Body of pancreas (tissue), 4 donors: ENCODE measurements around the gene FBXL5. TPM values are rescaled to one million over a fixed set of nuclear protein-coding genes. Genes with fewer than 3 reads are reported as not detected.
A peak's percentile ranks its signal among the peaks of the same experiment; 100 is the strongest.
"Not testable (repeated sequence)": the region's sequence is repeated elsewhere in the genome, so short reads cannot be mapped to it uniquely, and the experiment has no call there.

ENCODE experiments used
- ATAC-seq: fragments of 150-250 bp; one replicate; pipeline ENCODE4 v1.9.1; 2016
- DNase-seq, 4 donors: peaks; one replicate each; pipeline ENCODE4 v3.0.0-alpha.2; 2019
- H3K27ac ChIP-seq, 4 donors: fragments of 200-600 bp; sonication (generic); 1 replicate in 3 of 4; 2 replicates in 1 of 4; pipeline versions ENCODE4 v1.5.1 to v1.6.1; 2016 to 2019; ENCODE audit warnings: mild to moderate bottlenecking in 1 of 4, mixed read lengths in 1 of 4, moderate library complexity in 1 of 4
- H3K27me3 ChIP-seq, 2 donors: fragments of 200-600 bp; sonication (generic); one replicate each; pipeline ENCODE4 v1.6.0; 2016; ENCODE audit warnings: mild to moderate bottlenecking in 1 of 2
- H3K36me3 ChIP-seq, 2 donors: fragments of 200-600 bp; sonication (generic); replicated peaks in 1 of 2; 2 replicates each; pipeline ENCODE4 v1.5.1; 2016; ENCODE audit warnings: low read depth in 2 of 2; ENCODE audit not compliant: insufficient read depth in 1 of 2
- H3K4me1 ChIP-seq: fragments of 200-600 bp; sonication (generic); one replicate; pipeline ENCODE4 v1.6.0; 2016
- H3K4me3 ChIP-seq, 2 donors: fragments of 200-600 bp; sonication (generic); 1 replicate in 1 of 2; 2 replicates in 1 of 2; pipeline ENCODE4 v1.5.1; 2016 to 2019
- H3K9me3 ChIP-seq, 3 donors: fragments of 200-600 bp; sonication (generic); 1 replicate in 2 of 3; 2 replicates in 1 of 3; pipeline ENCODE4 v1.5.1; 2016
- POLR2A ChIP-seq, 3 donors: fragments of 450-650 bp; IDR thresholded peaks; one replicate each; pipeline ENCODE4 v1.6.1; 2016; ENCODE audit warnings: antibody characterized with exemption in 3 of 3, mild to moderate bottlenecking in 2 of 3
- WGBS, 2 donors: methylation state at CpG; one replicate each; pipeline ENCODE4 v1.1.5; 2017; 5-methylcytosine and 5-hydroxymethylcytosine counted together
- intact Hi-C: fragments of 100-400 bp; cut with DNase I; formaldehyde crosslinking; loops from one replicate; pipeline ENCODE4 v1.15.1; 2023
- total RNA-seq, 2 donors: library from RNA; depleted of rRNA; stranded (reverse); fragments of >200 nt; gene quantifications; one replicate each; pipeline ENCODE4 v1.1.0, GENCODE V29; 2016
- TF ChIP-seq, protein P1 (sequence below), 7 experiments: fragments of 450-650 bp in 4 of 7; fragments of 200-600 bp in 3 of 7; sonication (generic) in 3 of 7; IDR thresholded peaks; one replicate each; pipeline ENCODE4 v1.5.1; 2016 to 2019; ENCODE audit warnings: antibody characterized with exemption in 7 of 7

FBXL5 gene
- total RNA-seq, 2 donors from 2014 or later: 52.4 to 56.0 TPM

DNA sequence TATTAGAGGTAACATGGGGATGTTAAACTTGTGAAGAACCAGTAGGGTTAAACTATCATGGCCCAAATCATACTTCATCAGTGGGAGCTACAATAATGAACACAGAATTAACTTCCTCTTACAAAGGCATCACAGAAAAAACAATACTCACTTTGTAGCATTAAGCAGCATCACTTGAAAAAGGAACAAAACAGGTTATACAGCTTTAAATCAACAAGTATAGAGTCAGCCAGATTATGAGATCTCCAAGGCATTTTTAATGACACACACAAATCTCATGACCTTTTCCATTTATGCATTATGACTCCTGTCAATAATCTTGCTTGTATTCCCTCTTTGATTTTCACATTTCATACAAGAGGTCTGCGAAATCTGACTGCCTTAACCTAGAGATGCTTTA is 18.3 kb downstream of the FBXL5 start:
- WGBS, 2 donors: 90 to 92% methylated on average over 1 of the region's 1 CpG
- intact Hi-C loops: no loop called here
- Histone ChIP-seq H3K36me3 (peaks cover 3 to 5% of the 10 kb centered on the region in 2 donors), H3K27me3 (no peaks in the 10 kb centered on the region), H3K4me3 (no peak overlapping the region), H3K4me1 (no peaks in the 10 kb centered on the region), H3K27ac (peak overlapping the region in 1 of 4 donors; percentile 2), H3K9me3 (no peaks in the 10 kb centered on the region)
- DNase-seq: no peak
- ATAC-seq: peak; percentile 42
- TF ChIP-seq POLR2A (IDR thresholded peaks at IDR 0.05): no peak
- TF ChIP-seq, protein P1, sequence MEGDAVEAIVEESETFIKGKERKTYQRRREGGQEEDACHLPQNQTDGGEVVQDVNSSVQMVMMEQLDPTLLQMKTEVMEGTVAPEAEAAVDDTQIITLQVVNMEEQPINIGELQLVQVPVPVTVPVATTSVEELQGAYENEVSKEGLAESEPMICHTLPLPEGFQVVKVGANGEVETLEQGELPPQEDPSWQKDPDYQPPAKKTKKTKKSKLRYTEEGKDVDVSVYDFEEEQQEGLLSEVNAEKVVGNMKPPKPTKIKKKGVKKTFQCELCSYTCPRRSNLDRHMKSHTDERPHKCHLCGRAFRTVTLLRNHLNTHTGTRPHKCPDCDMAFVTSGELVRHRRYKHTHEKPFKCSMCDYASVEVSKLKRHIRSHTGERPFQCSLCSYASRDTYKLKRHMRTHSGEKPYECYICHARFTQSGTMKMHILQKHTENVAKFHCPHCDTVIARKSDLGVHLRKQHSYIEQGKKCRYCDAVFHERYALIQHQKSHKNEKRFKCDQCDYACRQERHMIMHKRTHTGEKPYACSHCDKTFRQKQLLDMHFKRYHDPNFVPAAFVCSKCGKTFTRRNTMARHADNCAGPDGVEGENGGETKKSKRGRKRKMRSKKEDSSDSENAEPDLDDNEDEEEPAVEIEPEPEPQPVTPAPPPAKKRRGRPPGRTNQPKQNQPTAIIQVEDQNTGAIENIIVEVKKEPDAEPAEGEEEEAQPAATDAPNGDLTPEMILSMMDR (IDR thresholded peaks at IDR 0.05): no peak

DNA sequence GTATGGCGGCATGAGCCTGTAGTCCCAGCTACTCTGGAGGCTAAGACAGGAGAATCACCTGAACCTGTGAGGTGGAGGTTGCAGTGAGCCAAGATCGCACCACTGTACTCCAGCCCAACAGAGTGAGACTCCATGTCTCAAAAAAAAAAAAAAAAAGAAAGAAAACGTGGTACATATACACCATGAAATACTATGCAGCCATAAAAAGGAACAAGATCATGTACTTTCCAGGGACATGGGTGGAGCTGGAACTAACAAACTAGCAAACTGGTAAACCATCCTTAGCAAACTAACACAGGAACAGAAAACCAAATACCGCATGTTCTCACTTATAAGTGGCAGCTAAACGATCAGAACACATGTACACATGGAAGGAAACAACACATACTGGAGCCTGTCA is 37.8 kb downstream of the FBXL5 start:
- H3K9me3 ChIP-seq: peaks cover 0 to 17% (median 0%) of the 10 kb centered on the region in 3 donors
- H3K27ac ChIP-seq, H3K27me3 ChIP-seq, intact Hi-C loops, H3K4me1 ChIP-seq, H3K4me3 ChIP-seq, DNase-seq, H3K36me3 ChIP-seq, ATAC-seq: not testable (repeated sequence)
- WGBS, 2 donors: 93 to 96% methylated on average over 5 of the region's 5 CpGs

DNA sequence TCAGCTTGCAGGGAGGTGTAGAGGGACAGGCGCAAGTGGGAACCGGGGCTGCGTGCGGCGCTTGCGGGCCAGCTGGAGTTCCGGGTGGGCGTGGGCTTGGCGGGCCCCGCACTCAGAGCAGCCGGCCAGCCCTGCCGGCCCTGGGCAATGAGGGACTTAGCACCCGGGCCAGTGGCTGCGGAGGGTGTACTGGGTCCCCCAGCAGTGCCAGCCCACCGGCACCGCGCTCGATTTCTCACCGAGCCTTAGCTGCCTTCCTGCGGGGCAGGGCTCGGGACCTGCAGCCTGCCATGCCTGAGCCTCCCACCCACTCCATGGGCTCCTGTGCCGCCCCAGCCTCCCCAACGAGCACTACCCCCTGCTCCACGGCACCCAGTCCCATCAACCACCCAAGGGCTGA is 40.3 kb downstream of the FBXL5 start:
- intact Hi-C loops, H3K36me3 ChIP-seq, H3K27me3 ChIP-seq, H3K4me1 ChIP-seq, DNase-seq, H3K27ac ChIP-seq, H3K4me3 ChIP-seq, ATAC-seq: not testable (repeated sequence)
- WGBS, 2 donors: 96 to 97% methylated on average over 5 to 16 of the region's 24 CpGs
- peaks cover 0 to 11% (median 0%) of the 10 kb centered on the region in 3 donors for H3K9me3 ChIP-seq

DNA sequence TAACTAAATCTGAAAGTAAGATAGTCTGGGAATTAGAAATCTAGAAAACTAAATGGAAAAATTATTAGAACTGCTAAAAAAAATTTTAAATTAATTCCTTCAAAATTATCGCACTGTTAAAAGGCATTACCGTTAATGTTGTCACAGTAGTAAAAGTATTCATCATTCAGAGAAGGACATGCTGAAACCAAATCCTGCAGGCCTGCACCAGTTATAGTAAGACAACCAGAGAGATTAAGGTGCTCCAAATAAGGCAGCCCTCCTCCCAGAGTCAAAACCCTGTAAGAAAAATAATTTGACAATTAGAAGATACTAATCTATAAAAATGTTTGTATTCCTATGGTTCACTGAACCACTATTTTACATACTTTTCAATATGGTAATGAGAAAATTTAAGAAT is 43.0 kb downstream of the FBXL5 start:
- TF ChIP-seq, protein P1 (IDR thresholded peaks at IDR 0.05): no peak
- TF ChIP-seq POLR2A (IDR thresholded peaks at IDR 0.05): no peak
- no peak for ATAC-seq
- WGBS, 2 donors: 94 to 100% methylated on average over 2 of the region's 2 CpGs
- no peak for DNase-seq
- Histone ChIP-seq H3K36me3 (no peaks in the 10 kb centered on the region), H3K9me3 (no peaks in the 10 kb centered on the region), H3K27ac (no peak overlapping the region), H3K4me1 (no peaks in the 10 kb centered on the region), H3K4me3 (no peak overlapping the region), H3K27me3 (no peaks in the 10 kb centered on the region)
- intact Hi-C loops: no loop called here

DNA sequence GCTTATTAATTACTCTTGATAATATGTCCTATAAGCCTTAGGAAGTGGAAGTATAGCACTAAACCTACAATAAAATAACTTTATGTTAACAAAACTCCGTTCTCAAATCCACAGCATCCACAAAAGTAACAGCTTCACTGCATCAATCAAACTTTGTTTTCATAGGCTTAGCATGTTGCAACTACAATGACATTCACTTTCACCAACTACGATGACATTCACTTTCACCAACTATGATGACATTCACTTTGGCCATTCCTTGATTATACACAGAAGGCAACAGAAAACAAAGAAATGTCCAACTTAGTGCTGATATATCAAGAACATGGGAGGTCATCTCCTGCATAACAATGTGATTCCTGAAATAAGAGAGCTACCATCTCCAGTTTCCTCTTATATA is 44.3 kb downstream of the FBXL5 start:
- Histone ChIP-seq H3K4me1 (no peaks in the 10 kb centered on the region), H3K27me3 (no peaks in the 10 kb centered on the region), H3K9me3 (no peaks in the 10 kb centered on the region), H3K36me3 (no peaks in the 10 kb centered on the region), H3K27ac (no peak overlapping the region), H3K4me3 (no peak overlapping the region)
- ATAC-seq (no peak), DNase-seq (no peak)
- WGBS, 2 donors: 86 to 92% methylated on average over 2 of the region's 2 CpGs
- TF ChIP-seq, protein P1 (IDR thresholded peaks at IDR 0.05): no peak
- TF ChIP-seq POLR2A (IDR thresholded peaks at IDR 0.05): no peak
- intact Hi-C loops: no loop called here

DNA sequence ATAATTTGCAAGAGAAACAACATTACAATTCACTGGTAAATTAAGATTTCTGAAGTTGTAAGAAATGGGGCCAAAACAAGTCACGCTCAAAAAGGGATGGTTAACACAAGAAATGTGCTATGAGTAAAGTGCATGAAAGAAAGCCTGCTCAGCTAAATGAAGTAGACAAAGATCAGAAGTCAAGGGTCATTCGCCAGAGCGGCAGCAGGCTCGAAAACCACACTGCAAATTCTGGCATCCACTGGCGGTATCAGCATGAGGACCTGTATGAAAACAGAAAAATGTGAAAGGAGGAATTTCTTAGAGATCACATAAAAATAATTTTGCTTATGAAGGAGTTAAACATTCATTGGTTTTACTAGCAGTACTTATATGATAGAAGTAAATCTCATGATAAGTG is 49.6 kb downstream of the FBXL5 start:
- 93 to 94% methylated on average over 5 of the region's 5 CpGs for WGBS, 2 donors
- no peaks in the 10 kb centered on the region for H3K4me1 ChIP-seq
- no peak for DNase-seq
- H3K27ac ChIP-seq: no peak overlapping the region
- H3K9me3 ChIP-seq: no peaks in the 10 kb centered on the region
- no peaks in the 10 kb centered on the region for H3K27me3 ChIP-seq
- TF ChIP-seq, protein P1 (IDR thresholded peaks at IDR 0.05): no peak
- no peak for TF ChIP-seq POLR2A (IDR thresholded peaks at IDR 0.05)
- no peak for ATAC-seq
- peaks cover 0 to 1% of the 10 kb centered on the region in 2 donors for H3K36me3 ChIP-seq
- intact Hi-C loops: no loop called here
- no peak overlapping the region for H3K4me3 ChIP-seq
